Measurements from ENCODE around the gene SCUBE1. TPM values are rescaled to one million over a fixed set of nuclear protein-coding genes. Genes with fewer than 3 reads are reported as not detected.
A peak's percentile ranks its signal among the peaks of the same experiment; 100 is the strongest.

Gene SCUBE1
- total RNA-seq, 4 donors from 2014 or later: 0.38 to 4.0 (median 2.1) TPM

GRCh38 chr22:43289976-43290721 is 53.0 kb downstream of the SCUBE1 start:
- intact Hi-C loops (cut with DNase I): loop anchor here (5.0 kb wide), 1 partner anchor 52 kb away; the partner anchor contains the start of gene SCUBE1
- Histone ChIP-seq H3K4me3 (peak overlapping the region in 2 of 4 donors; percentile 0 to 48), H3K27ac (peak overlapping the region; percentile 19 to 66 (median 46)), H3K4me1 (peaks cover 11 to 64% (median 47%) of the 10 kb centered on the region in 3 donors), H3K36me3 (no peaks in the 10 kb centered on the region), H3K27me3 (peaks cover 0 to 7% (median 0%) of the 10 kb centered on the region in 4 donors), H3K9me3 (no peaks in the 10 kb centered on the region)
- WGBS, 2 donors: 57 to 60% methylated on average over 3 to 5 of the region's 10 CpGs
- no peak for DNase-seq
- TF ChIP-seq, protein P1, sequence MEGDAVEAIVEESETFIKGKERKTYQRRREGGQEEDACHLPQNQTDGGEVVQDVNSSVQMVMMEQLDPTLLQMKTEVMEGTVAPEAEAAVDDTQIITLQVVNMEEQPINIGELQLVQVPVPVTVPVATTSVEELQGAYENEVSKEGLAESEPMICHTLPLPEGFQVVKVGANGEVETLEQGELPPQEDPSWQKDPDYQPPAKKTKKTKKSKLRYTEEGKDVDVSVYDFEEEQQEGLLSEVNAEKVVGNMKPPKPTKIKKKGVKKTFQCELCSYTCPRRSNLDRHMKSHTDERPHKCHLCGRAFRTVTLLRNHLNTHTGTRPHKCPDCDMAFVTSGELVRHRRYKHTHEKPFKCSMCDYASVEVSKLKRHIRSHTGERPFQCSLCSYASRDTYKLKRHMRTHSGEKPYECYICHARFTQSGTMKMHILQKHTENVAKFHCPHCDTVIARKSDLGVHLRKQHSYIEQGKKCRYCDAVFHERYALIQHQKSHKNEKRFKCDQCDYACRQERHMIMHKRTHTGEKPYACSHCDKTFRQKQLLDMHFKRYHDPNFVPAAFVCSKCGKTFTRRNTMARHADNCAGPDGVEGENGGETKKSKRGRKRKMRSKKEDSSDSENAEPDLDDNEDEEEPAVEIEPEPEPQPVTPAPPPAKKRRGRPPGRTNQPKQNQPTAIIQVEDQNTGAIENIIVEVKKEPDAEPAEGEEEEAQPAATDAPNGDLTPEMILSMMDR (IDR thresholded peaks at IDR 0.05): no peak
- TF ChIP-seq POLR2A (IDR thresholded peaks at IDR 0.05): no peak

DNA sequence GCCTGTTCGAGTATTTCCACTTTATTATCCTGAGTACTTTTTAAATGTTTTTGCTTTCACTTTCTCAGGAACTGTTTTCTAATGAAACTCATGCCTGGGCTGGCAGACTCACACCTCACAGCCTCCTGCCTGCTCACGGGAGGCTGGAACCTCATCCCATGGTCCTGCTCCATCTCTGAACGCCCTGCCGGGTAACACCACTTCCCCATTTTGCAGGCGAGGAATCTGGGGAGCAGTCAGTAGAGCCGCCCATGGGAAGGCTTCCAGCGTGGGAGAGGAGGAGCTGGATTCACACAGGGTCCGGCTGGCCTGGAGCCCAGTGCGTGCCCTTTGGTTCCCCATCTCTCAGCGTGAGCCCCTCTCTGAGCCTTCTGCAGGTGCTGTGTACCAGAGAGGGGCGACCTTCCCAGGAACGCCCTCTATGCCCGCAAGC is 53.6 kb downstream of the SCUBE1 start:
- Histone ChIP-seq H3K27me3 (peaks cover 0 to 7% (median 0%) of the 10 kb centered on the region in 4 donors), H3K4me1 (peaks cover 11 to 58% (median 43%) of the 10 kb centered on the region in 3 donors), H3K4me3 (peak overlapping the region in 2 of 4 donors; percentile 0 to 48), H3K27ac (peak overlapping the region in 3 of 4 donors; percentile 17 to 66 (median 63)), H3K36me3 (no peaks in the 10 kb centered on the region), H3K9me3 (no peaks in the 10 kb centered on the region)
- WGBS, 2 donors: 11 to 41% methylated on average over 5 to 8 of the region's 13 CpGs
- DNase-seq: no peak
- intact Hi-C loops (cut with DNase I): loop anchor here (5.0 kb wide), 1 partner anchor 53 kb away; the partner anchor contains the start of gene SCUBE1
- no peak for TF ChIP-seq POLR2A (IDR thresholded peaks at IDR 0.05)
- TF ChIP-seq, protein P1 (IDR thresholded peaks at IDR 0.05): no peak

- intact Hi-C loops (cut with DNase I): loop anchor here (5.0 kb wide), 1 partner anchor 53 kb away; the partner anchor contains the start of gene SCUBE1
- H3K27me3 ChIP-seq: peaks cover 0 to 7% (median 0%) of the 10 kb centered on the region in 4 donors
- peaks cover 5 to 52% (median 37%) of the 10 kb centered on the region in 3 donors for H3K4me1 ChIP-seq
- H3K36me3 ChIP-seq: no peaks in the 10 kb centered on the region
- TF ChIP-seq POLR2A (IDR thresholded peaks at IDR 0.05): no peak
- TF ChIP-seq, protein P1 (IDR thresholded peaks at IDR 0.05): no peak
- 62 to 84% methylated on average over 5 to 7 of the region's 12 CpGs for WGBS, 2 donors
- H3K9me3 ChIP-seq: no peaks in the 10 kb centered on the region
- DNase-seq: no peak
- H3K4me3 ChIP-seq: peak overlapping the region in 1 of 4 donors; percentile 48
- H3K27ac ChIP-seq: peak overlapping the region in 3 of 4 donors; percentile 17 to 66 (median 63)
Measured at GRCh38 chr22:43288807-43289420, 54.3 kb downstream of the SCUBE1 start.

GRCh38 chr22:43288378-43288777 is 54.8 kb downstream of the SCUBE1 start:
- Histone ChIP-seq H3K4me3 (no peak overlapping the region), H3K27me3 (peaks cover 0 to 7% (median 0%) of the 10 kb centered on the region in 4 donors), H3K27ac (no peak overlapping the region), H3K4me1 (peaks cover 0 to 48% (median 35%) of the 10 kb centered on the region in 3 donors), H3K9me3 (no peaks in the 10 kb centered on the region), H3K36me3 (no peaks in the 10 kb centered on the region)
- intact Hi-C loops (cut with DNase I): loop anchor here (5.0 kb wide), 1 partner anchor 54 kb away; the partner anchor contains the start of gene SCUBE1
- no peak for DNase-seq
- WGBS, 2 donors: 94 to 95% methylated on average over 16 of the region's 16 CpGs
- no peak for TF ChIP-seq POLR2A (IDR thresholded peaks at IDR 0.05)
- TF ChIP-seq, protein P1 (IDR thresholded peaks at IDR 0.05): no peak

Measured in esophagus squamous epithelium (tissue), 5 donors.